Lower lobe of right lung (tissue), 2 donors: ENCODE data around the gene CEP170B. TPM values are rescaled to one million over a fixed set of nuclear protein-coding genes. Genes with fewer than 3 reads are reported as not detected.

ENCODE experiments used
- ATAC-seq, 2 donors: fragments of 200-7000 bp; cut with Tn5 transposase; one replicate each; pipeline ENCODE4 v1.9.1; 2020 to 2022; ENCODE audit warnings: mild to moderate bottlenecking in 2 of 2, moderate library complexity in 2 of 2
- DNase-seq: peaks from one replicate; pipeline ENCODE4 v3.0.0-alpha.2; 2020
- H3K27ac ChIP-seq: fragments of 200-600 bp; one replicate; pipeline ENCODE4 v1.8.0; 2022
- H3K27me3 ChIP-seq: fragments of 200-600 bp; one replicate; pipeline ENCODE4 v1.8.0; 2022; ENCODE audit warnings: low read depth
- H3K36me3 ChIP-seq: fragments of 200-600 bp; one replicate; pipeline ENCODE4 v1.8.0; 2022; ENCODE audit warnings: mild to moderate bottlenecking
- H3K4me1 ChIP-seq: fragments of 200-600 bp; one replicate; pipeline ENCODE4 v1.8.0; 2022
- H3K4me3 ChIP-seq: fragments of 200-600 bp; one replicate; pipeline ENCODE4 v1.8.0; 2022; ENCODE audit warnings: mild to moderate bottlenecking
- H3K9me3 ChIP-seq: fragments of 200-600 bp; one replicate; pipeline ENCODE4 v1.8.0; 2022
- CTCF ChIP-seq: fragments of 200-600 bp; IDR thresholded peaks from one replicate; pipeline ENCODE4 v1.8.0; 2022; ENCODE audit warnings: antibody characterized with exemption, mild to moderate bottlenecking
- intact Hi-C: fragments of 100-400 bp; cut with DNase I; formaldehyde crosslinking; loops from one replicate; pipeline ENCODE4 v1.11.0; 2022
- total RNA-seq: library from RNA; stranded (reverse); fragmentation: NEBNext Ultra II Directional; extraction: Animal tissue kit (Norgen Biotek cat#: 25700); gene quantifications from one replicate; pipeline ENCODE4 v1.2.1, GENCODE V29; 2021
- donor health status: DM: no; HTN: yes; CAD: no; lungs with severe emphysema.

Gene CEP170B
- total RNA-seq, 1 donor from 2014 or later: 24.7 TPM

GRCh38 chr14:104841730-104842129 is 23.3 kb upstream of the CEP170B start:
- no peak overlapping the region for H3K4me3 ChIP-seq
- no peak for TF ChIP-seq CTCF
- DNase-seq (no peak), ATAC-seq (no peak)
- no peak overlapping the region for H3K27ac ChIP-seq
- H3K27me3 ChIP-seq: peaks cover 42% of the 10 kb centered on the region
- peaks cover 17% of the 10 kb centered on the region for H3K4me1 ChIP-seq
- no peaks in the 10 kb centered on the region for H3K9me3 ChIP-seq
- intact Hi-C loops: no loop called here
- no peaks in the 10 kb centered on the region for H3K36me3 ChIP-seq

- H3K9me3 ChIP-seq: no peaks in the 10 kb centered on the region
- no peaks in the 10 kb centered on the region for H3K36me3 ChIP-seq
- ATAC-seq: no peak
- TF ChIP-seq CTCF: no peak
- peaks cover 17% of the 10 kb centered on the region for H3K4me1 ChIP-seq
- no peak for DNase-seq
- H3K27me3 ChIP-seq: peaks cover 42% of the 10 kb centered on the region
- peak overlapping the region; percentile 49 for H3K4me3 ChIP-seq
- no peak overlapping the region for H3K27ac ChIP-seq
- intact Hi-C loops: no loop called here
Observed at GRCh38 chr14:104843006-104843405, 22.1 kb upstream of the CEP170B start.

- Histone ChIP-seq H3K4me3 (peak overlapping the region; percentile 49), H3K27ac (no peak overlapping the region), H3K9me3 (no peaks in the 10 kb centered on the region), H3K36me3 (no peaks in the 10 kb centered on the region), H3K27me3 (peaks cover 42% of the 10 kb centered on the region), H3K4me1 (peaks cover 17% of the 10 kb centered on the region)
- peak; percentile 77 to 78 for ATAC-seq
- intact Hi-C loops: no loop called here
- no peak for TF ChIP-seq CTCF
- no peak for DNase-seq
Observed at GRCh38 chr14:104843442-104844305, 21.4 kb upstream of the CEP170B start.

GRCh38 chr14:104844306-104845032 is 20.6 kb upstream of the CEP170B start:
- no peak overlapping the region for H3K27ac ChIP-seq
- ATAC-seq (peak; percentile 28 to 31), DNase-seq (no peak)
- peaks cover 46% of the 10 kb centered on the region for H3K27me3 ChIP-seq
- intact Hi-C loops: no loop called here
- peaks cover 17% of the 10 kb centered on the region for H3K4me1 ChIP-seq
- H3K36me3 ChIP-seq: no peaks in the 10 kb centered on the region
- no peak for TF ChIP-seq CTCF
- H3K9me3 ChIP-seq: no peaks in the 10 kb centered on the region
- H3K4me3 ChIP-seq: peak overlapping the region; percentile 49

- H3K9me3 ChIP-seq: no peaks in the 10 kb centered on the region
- intact Hi-C loops: no loop called here
- H3K36me3 ChIP-seq: no peaks in the 10 kb centered on the region
- TF ChIP-seq CTCF: no peak
- no peak overlapping the region for H3K27ac ChIP-seq
- ATAC-seq (no peak), DNase-seq (no peak)
- no peak overlapping the region for H3K4me3 ChIP-seq
- peaks cover 17% of the 10 kb centered on the region for H3K4me1 ChIP-seq
- H3K27me3 ChIP-seq: peaks cover 49% of the 10 kb centered on the region
Observed at GRCh38 chr14:104845033-104845666, 19.9 kb upstream of the CEP170B start.
